HCT116 (cell line): ENCODE results near the gene CSTPP1. TPM values are rescaled to one million over a fixed set of nuclear protein-coding genes. Genes with fewer than 3 reads are reported as not detected.

ENCODE experiments used
- ATAC-seq: fragments of 200-7000 bp; cut with Tn5 transposase; 2 replicates; pipeline ENCODE4 v1.9.1; 2020; ENCODE audit warnings: mild to moderate bottlenecking, moderate library complexity
- BruUV-seq: library from RNA; stranded (reverse); fragments of 400-500 nt; replicated peaks from 2 replicates; lab custom pipeline; 2021; lab: Mats Ljungman, UMichigan
- CTCF ChIA-PET: fragments of 300-600 bp; sonication (Branson Sonifier 250); formaldehyde crosslinking; loops from one replicate; lab custom pipeline; 2021; ENCODE audit warnings: antibody characterized with exemption; lab: Charles Lee
- POLR2A ChIA-PET: fragments of 300-600, 350-600 bp; sonication (Branson Sonifier 250); formaldehyde crosslinking; loops from one replicate; lab custom pipeline; 2021; ENCODE audit warnings: antibody characterized with exemption; lab: Charles Lee
- RAD21 ChIA-PET, 2 experiments: fragments of 300-600 bp; sonication (Branson Sonifier 250); formaldehyde crosslinking; loops; one replicate each; lab custom pipeline; 2023; ENCODE audit warnings: low total read pairs in 2 of 2; ENCODE audit not compliant: uncharacterized antibody in 2 of 2, unreplicated experiment in 2 of 2, low non-redundant PET in 1 of 2; lab: Charles Lee
- DNase-seq: peaks from one replicate; pipeline ENCODE4 v3.0.0-alpha.2; 2010; ENCODE audit warnings: low read depth, low spot score
- H2AFZ ChIP-seq: fragments of 200-600 bp; shearing (Covaris generic), sonication (generic); 2 replicates; pipeline ENCODE4 v1.6.1; 2017; ENCODE audit warnings: low read depth, mixed run types, mixed read lengths, antibody characterized with exemption, low read length; ENCODE audit not compliant: poor library complexity, severe bottlenecking
- H3K27ac ChIP-seq: 2 replicates; pipeline ENCODE4 v1.5.1; 2012; ENCODE audit warnings: low read depth, low read length
- H3K27me3 ChIP-seq: fragments of 200-600 bp; sonication (generic); 2 replicates; pipeline ENCODE4 v1.6.1; 2016; ENCODE audit warnings: mixed run types, low read length, mixed read lengths; ENCODE audit not compliant: insufficient read depth
- H3K36me3 ChIP-seq, 2 experiments: fragments of 200-500 bp in 1 of 2; fragments of 200-600 bp in 1 of 2; sonication (Bioruptor generic) in 1 of 2; sonication (generic) in 1 of 2; 2 replicates each; pipeline versions ENCODE4 v1.5.1 to v1.6.1; 2014 to 2016; ENCODE audit warnings: low read length in 2 of 2, inconsistent platforms in 1 of 2, mixed read lengths in 1 of 2, mixed run types in 1 of 2; ENCODE audit not compliant: insufficient read depth in 2 of 2, control insufficient read depth in 1 of 2
- H3K4me1 ChIP-seq, 2 experiments: fragments of 200-600 bp in 1 of 2; sonication (generic) in 1 of 2; 2 replicates each; pipeline versions ENCODE4 v1.5.1 to v1.6.1; 2012 to 2017; ENCODE audit warnings: low read length in 2 of 2, inconsistent platforms in 1 of 2, mild to moderate bottlenecking in 1 of 2, mixed read lengths in 1 of 2, mixed run types in 1 of 2, moderate library complexity in 1 of 2; ENCODE audit not compliant: insufficient read depth in 2 of 2, control insufficient read depth in 1 of 2
- H3K4me2 ChIP-seq: fragments of 200-600 bp; sonication (generic); 2 replicates; pipeline ENCODE4 v1.6.1; 2017; ENCODE audit warnings: mixed run types, low read length, mixed read lengths
- H3K4me3 ChIP-seq, 2 experiments: fragments of 200-600 bp in 1 of 2; sonication (generic) in 1 of 2; replicated peaks in 1 of 2; 2 replicates each; pipeline ENCODE4 v1.5.1; 2011 to 2016; ENCODE audit warnings: low read length in 2 of 2, control low read depth in 1 of 2, low read depth in 1 of 2, mild to moderate bottlenecking in 1 of 2, mixed read lengths in 1 of 2, mixed run types in 1 of 2
- H3K79me2 ChIP-seq: fragments of 200-600 bp; sonication (generic); 2 replicates; pipeline ENCODE4 v1.6.1; 2017; ENCODE audit warnings: mild to moderate bottlenecking, mixed run types, low read length, moderate library complexity, mixed read lengths; ENCODE audit not compliant: insufficient read depth
- H3K9ac ChIP-seq: fragments of 200-600 bp; sonication (generic); 2 replicates; pipeline ENCODE4 v1.6.1; 2016; ENCODE audit warnings: low read length, mixed read lengths
- H3K9me2 ChIP-seq: fragments of 200-600 bp; sonication (generic), shearing (Covaris generic); 2 replicates; pipeline ENCODE4 v1.6.1; 2017; ENCODE audit warnings: mixed run types, mild to moderate bottlenecking, moderate library complexity; ENCODE audit not compliant: insufficient read depth
- H3K9me3 ChIP-seq, 2 experiments: fragments of 200-500 bp in 1 of 2; fragments of 200-600 bp in 1 of 2; sonication (Bioruptor generic) in 1 of 2; sonication (generic) in 1 of 2; 2 replicates each; pipeline ENCODE4 v1.6.1; 2014 to 2017; ENCODE audit warnings: low read length in 2 of 2, mixed read lengths in 2 of 2, inconsistent platforms in 1 of 2, low read depth in 1 of 2, mild to moderate bottlenecking in 1 of 2, mixed run types in 1 of 2, moderate library complexity in 1 of 2; ENCODE audit not compliant: control insufficient read depth in 1 of 2, insufficient read depth in 1 of 2
- H4K20me1 ChIP-seq: fragments of 200-600 bp; sonication (generic), shearing (Covaris generic); 2 replicates; pipeline ENCODE4 v1.6.1; 2017; ENCODE audit warnings: mixed run types, mild to moderate bottlenecking, moderate library complexity; ENCODE audit not compliant: insufficient read depth
- CBX3 ChIP-seq: IDR thresholded peaks from 2 replicates; pipeline ENCODE4 v1.6.1; 2012; ENCODE audit warnings: low read depth
- CEBPB ChIP-seq: IDR thresholded peaks from 2 replicates; pipeline ENCODE4 v1.6.1; 2012; ENCODE audit warnings: low read depth
- CTCF ChIP-seq, 3 experiments: fragments of 200-600 bp in 1 of 3; sonication (generic) in 1 of 3; IDR thresholded peaks in 2 of 3; conservative IDR thresholded peaks in 1 of 3; 2 replicates each; pipeline ENCODE4 v1.5.1; 2012 to 2017; ENCODE audit warnings: low read depth in 2 of 3, low read length in 2 of 3, antibody characterized with exemption in 1 of 3, borderline replicate concordance in 1 of 3, control low read depth in 1 of 3, mild to moderate bottlenecking in 1 of 3, mixed read lengths in 1 of 3, mixed run types in 1 of 3, moderate library complexity in 1 of 3; ENCODE audit not compliant: insufficient read depth in 1 of 3
- EGR1 ChIP-seq: IDR thresholded peaks from 2 replicates; pipeline ENCODE4 v1.6.1; 2012; ENCODE audit warnings: low read depth
- ELF1 ChIP-seq: IDR thresholded peaks from 2 replicates; pipeline ENCODE4 v1.6.1; 2012; ENCODE audit warnings: low read depth, borderline replicate concordance
- EZH2 ChIP-seq: fragments of 200-600 bp; sonication (generic); IDR thresholded peaks from 2 replicates; pipeline ENCODE4 v1.6.1; 2017; ENCODE audit warnings: antibody characterized with exemption, mixed run types
- EZH2phosphoT487 ChIP-seq: fragments of 200-600 bp; IDR thresholded peaks from 2 replicates; pipeline ENCODE4 v1.6.1; 2018; ENCODE audit warnings: antibody characterized with exemption, borderline replicate concordance
- MAX ChIP-seq: IDR thresholded peaks from 2 replicates; pipeline ENCODE4 v1.6.1; 2012
- POLR2A ChIP-seq: IDR thresholded peaks from 2 replicates; pipeline ENCODE4 v1.7.0; 2011; ENCODE audit warnings: borderline replicate concordance; ENCODE audit not compliant: insufficient read depth, insufficient read length; ENCODE audit errors: extremely low read depth
- POLR2AphosphoS5 ChIP-seq: IDR thresholded peaks from 2 replicates; pipeline ENCODE4 v1.6.1; 2011; ENCODE audit warnings: mild to moderate bottlenecking, low read depth, low read length, moderate library complexity
- SP1 ChIP-seq: IDR thresholded peaks from 2 replicates; pipeline ENCODE4 v1.6.1; 2012; ENCODE audit warnings: low read depth
- TCF7L2 ChIP-seq: IDR thresholded peaks from 2 replicates; pipeline ENCODE4 v1.7.0; 2011; ENCODE audit warnings: borderline replicate concordance, inconsistent platforms; ENCODE audit not compliant: insufficient read depth, insufficient read length; ENCODE audit errors: extremely low read depth
- YY1 ChIP-seq: IDR thresholded peaks from 2 replicates; pipeline ENCODE4 v1.6.1; 2011; ENCODE audit warnings: low read length, low read depth, moderate library complexity, mild to moderate bottlenecking; ENCODE audit not compliant: insufficient replicate concordance; ENCODE audit errors: extremely low read depth
- ZBTB33 ChIP-seq: IDR thresholded peaks from 2 replicates; pipeline ENCODE4 v1.6.1; 2011; ENCODE audit warnings: mild to moderate bottlenecking, low read length, moderate library complexity; ENCODE audit not compliant: insufficient replicate concordance; ENCODE audit errors: extremely low read depth
- ZFX ChIP-seq: fragments of 450-650 bp; IDR thresholded peaks from 2 replicates; pipeline ENCODE4 v1.6.1; 2017
- ZNF274 ChIP-seq: fragments of 200-500 bp; sonication (Bioruptor generic); IDR thresholded peaks from 2 replicates; pipeline ENCODE4 v1.6.1; 2014; ENCODE audit warnings: mild to moderate bottlenecking, low read depth, low read length, inconsistent platforms
- intact Hi-C: fragments of 100-400 bp; cut with micrococcal nuclease; formaldehyde crosslinking; loops from 2 replicates; pipeline ENCODE4 v1.10.0; 2022
- total RNA-seq: library from RNA; stranded (reverse); gene quantifications from one replicate; pipeline ENCODE4 v1.2.1, GENCODE V29; 2021; ENCODE audit not compliant: unreplicated experiment

CSTPP1 gene
- total RNA-seq, 1 experiment from 2014 or later: 24.7 TPM

DNA sequence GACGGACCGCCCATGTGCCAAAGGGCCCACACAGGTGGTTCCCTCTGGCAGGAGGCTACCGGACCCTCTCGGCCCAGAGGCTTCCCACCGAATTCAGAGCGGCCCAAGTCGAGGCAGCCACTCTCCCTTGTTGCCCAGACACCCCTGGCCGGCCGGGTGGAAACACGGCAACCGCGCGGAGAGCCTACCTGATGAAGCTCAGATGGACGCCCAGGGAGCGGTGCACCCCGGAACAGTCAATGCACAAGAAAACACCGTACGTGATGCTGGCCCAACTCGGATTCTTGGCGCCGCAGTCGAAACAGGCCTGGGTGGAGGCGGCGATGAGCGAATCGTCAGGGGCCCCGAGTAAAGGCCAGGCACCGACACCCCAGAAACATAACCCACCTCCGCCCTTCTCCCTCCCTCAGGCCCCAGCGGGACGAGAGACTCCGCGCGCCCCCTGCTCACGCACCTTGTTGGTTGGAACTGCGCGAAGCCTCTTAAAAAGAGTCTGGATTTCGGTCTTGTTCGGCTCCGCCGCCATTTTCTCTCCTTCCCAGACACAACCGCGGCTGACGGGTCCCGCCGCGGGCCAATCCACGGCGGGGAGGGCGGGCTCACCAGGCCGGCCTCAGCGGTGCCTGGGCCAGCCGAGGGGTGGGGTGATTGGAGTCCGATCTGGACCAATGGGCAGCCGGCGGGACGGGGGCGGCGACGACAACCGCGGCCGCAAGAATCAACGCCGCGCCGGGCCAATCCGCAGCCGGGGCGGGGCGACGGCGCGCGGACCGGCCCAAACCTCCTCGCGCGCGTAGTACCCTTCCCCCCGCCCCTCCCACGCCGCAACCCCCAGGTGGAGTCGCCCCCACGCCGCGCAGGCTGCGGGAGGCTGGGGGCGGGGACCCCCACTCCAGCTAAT, 240.0 kb downstream of the CSTPP1 start, which contains the start of gene ARFGAP2:
TSS of gene ARFGAP2 (minus strand) at position 552 of the 901 bp plus-strand sequence. CDS start at position 526, 26 bp downstream.
- H3K79me2 ChIP-seq: peaks cover 49% of the 10 kb centered on the region
- TSS peak; percentile 59 for BruUV-seq
- RAD21 ChIA-PET: interaction anchor here in 1 of 2 experiments (0.6 kb wide), 1 partner anchor 37 kb away, joined by 5 read pairs; no protein-coding TSS in a partner anchor
- H3K9ac ChIP-seq: peak within 1 kb of the TSS; percentile 99
- no peaks in the 10 kb centered on the region for H3K9me3 ChIP-seq
- H3K27ac ChIP-seq: peak within 1 kb of the TSS; percentile 89
- peak within 1 kb of the TSS; percentile 86 for H3K4me2 ChIP-seq
- peaks cover 11 to 31% of the 10 kb centered on the region in 2 experiments; a peak in 3 of 4 replicates for H3K36me3 ChIP-seq
- DNase-seq: peak; percentile 86
- intact Hi-C loops: loop anchor here (1.0 to 5.0 kb wide), 4 partner anchors 41 to 179 kb away; partner anchors contain the start of gene ACP2
- POLR2A ChIA-PET: no interaction called here
- peak; percentile 94 for ATAC-seq
- H2AFZ ChIP-seq: no peak within 1 kb of the TSS
- H3K27me3 ChIP-seq: no peaks in the 10 kb centered on the region
- TF ChIP-seq EZH2: no peak
- TF ChIP-seq CEBPB: no peak
- TF ChIP-seq POLR2AphosphoS5: peak; percentile 75
- TF ChIP-seq POLR2A: no peak
- TF ChIP-seq SP1: peak; percentile 81
- no peak for TF ChIP-seq EZH2phosphoT487
- TF ChIP-seq EGR1: peak; percentile 76
- TF ChIP-seq ZBTB33: peak; percentile 24
- TF ChIP-seq ELF1: no peak
- peak; percentile 96 for TF ChIP-seq YY1
- peak; percentile 59 for TF ChIP-seq ZFX
- no peak for TF ChIP-seq ZNF274
- TF ChIP-seq TCF7L2: peak; percentile 71
- no peak for TF ChIP-seq CBX3
- peak; percentile 35; the same call in 1 of the 2 replicates for TF ChIP-seq MAX
- TF ChIP-seq CTCF (IDR thresholded peaks at IDR 0.05 in 2 of 3, conservative IDR thresholded peaks at IDR 0.05 in 1 of 3; ENCODE audit: borderline replicate concordance in 1 of 3, insufficient read depth in 1 of 3, low read depth in 2 of 3, low read length in 2 of 3): no peak
- H3K9me2 ChIP-seq: no peaks in the 10 kb centered on the region
- CTCF ChIA-PET: interaction anchor here (2.0 kb wide), 1 partner anchor 178 kb away, joined by 11 read pairs; no protein-coding TSS in a partner anchor
- no peaks in the 10 kb centered on the region for H4K20me1 ChIP-seq
- peaks cover 11 to 24% of the 10 kb centered on the region in 2 experiments; a peak in 3 of 4 replicates for H3K4me1 ChIP-seq
- H3K4me3 ChIP-seq: peak within 1 kb of the TSS; percentile 97 to 99
